Panc1 (cell line): ENCODE results near the gene TMEM242. TPM values are rescaled to one million over a fixed set of nuclear protein-coding genes. Genes with fewer than 3 reads are reported as not detected.

ENCODE experiments used
- ATAC-seq: fragments of 200-7000 bp; cut with Tn5 transposase; 2 replicates; pipeline ENCODE4 v1.9.1; 2020; ENCODE audit warnings: mild to moderate bottlenecking, moderate library complexity
- BruUV-seq: library from RNA; stranded (reverse); fragments of 400-500 nt; replicated peaks from 2 replicates; lab custom pipeline; 2021; lab: Mats Ljungman, UMichigan
- CTCF ChIA-PET: fragments of 300-600 bp; sonication (Branson Sonifier 250); formaldehyde crosslinking; loops from one replicate; lab custom pipeline; 2022; ENCODE audit warnings: antibody characterized with exemption; lab: Charles Lee
- POLR2A ChIA-PET: fragments of 300-600 bp; sonication (Branson Sonifier 250); formaldehyde crosslinking; loops from one replicate; lab custom pipeline; 2022; ENCODE audit warnings: antibody characterized with exemption; lab: Charles Lee
- DNase-seq: peaks from one replicate; pipeline ENCODE4 v3.0.0-alpha.2; 2010; ENCODE audit warnings: low read depth, low spot score
- H3K27ac ChIP-seq: 2 replicates; pipeline ENCODE4 v1.5.1; 2011; ENCODE audit warnings: mild to moderate bottlenecking, low read length, inconsistent platforms
- H3K27me3 ChIP-seq: fragments of 200-500 bp; sonication (Bioruptor generic); 2 replicates; pipeline ENCODE4 v1.6.0; 2014; ENCODE audit warnings: low read length, inconsistent platforms; ENCODE audit not compliant: control insufficient read depth, insufficient read depth
- H3K36me3 ChIP-seq: fragments of 200-500 bp; sonication (Bioruptor generic); 2 replicates; pipeline ENCODE4 v1.5.1; 2014; ENCODE audit warnings: inconsistent platforms, mild to moderate bottlenecking, low read length, moderate library complexity; ENCODE audit not compliant: control insufficient read depth, insufficient read depth
- H3K4me1 ChIP-seq: 2 replicates; pipeline ENCODE4 v1.5.1; 2011; ENCODE audit warnings: inconsistent platforms, mild to moderate bottlenecking, low read length, moderate library complexity; ENCODE audit not compliant: control insufficient read depth, insufficient read depth
- H3K4me3 ChIP-seq, 2 experiments: 2 replicates each; pipeline ENCODE4 v1.5.1; 2011 to 2012; ENCODE audit warnings: low read depth in 2 of 2, low read length in 2 of 2, mild to moderate bottlenecking in 2 of 2, inconsistent platforms in 1 of 2, moderate library complexity in 1 of 2
- H3K9me3 ChIP-seq: fragments of 200-500 bp; sonication (Bioruptor generic); 2 replicates; pipeline ENCODE4 v1.5.1; 2014; ENCODE audit warnings: low read depth, mild to moderate bottlenecking, inconsistent platforms, low read length, moderate library complexity; ENCODE audit not compliant: control insufficient read depth, insufficient read depth
- CTCF ChIP-seq: fragments of 450-650 bp; IDR thresholded peaks from 2 replicates; pipeline ENCODE4 v1.5.1; 2017; ENCODE audit warnings: mild to moderate bottlenecking
- POLR2AphosphoS5 ChIP-seq: IDR thresholded peaks from 2 replicates; pipeline ENCODE4 v1.6.1; 2012; ENCODE audit warnings: mild to moderate bottlenecking, low read depth, low read length, moderate library complexity
- REST ChIP-seq, 2 experiments: IDR thresholded peaks; 2 replicates each; pipeline ENCODE4 v1.6.1; 2011 to 2012; ENCODE audit warnings: low read depth in 2 of 2, control low read depth in 1 of 2, low read length in 1 of 2, mild to moderate bottlenecking in 1 of 2, moderate library complexity in 1 of 2; ENCODE audit not compliant: insufficient read depth in 1 of 2
- SIN3A ChIP-seq: IDR thresholded peaks from 2 replicates; pipeline ENCODE4 v1.6.1; 2012; ENCODE audit warnings: low read depth, mild to moderate bottlenecking, low read length, moderate library complexity, borderline replicate concordance; ENCODE audit not compliant: insufficient read depth
- TCF7L2 ChIP-seq: IDR thresholded peaks from 2 replicates; pipeline ENCODE4 v1.6.1; 2011; ENCODE audit warnings: mild to moderate bottlenecking, low read depth, low read length, inconsistent platforms
- in situ Hi-C: cut with HindIII; loops from 2 replicates; pipeline ENCODE4 v1.10.0; 2016; ENCODE audit warnings: low sequenced_read_pairs, low pct_unique_long_range_greater_than_20kb
- intact Hi-C: fragments of 100-400 bp; cut with micrococcal nuclease; formaldehyde crosslinking; loops from one replicate; pipeline ENCODE4 v1.10.0; 2022; ENCODE audit not compliant: unreplicated experiment
- total RNA-seq: library from RNA; stranded (reverse); gene quantifications from one replicate; pipeline ENCODE4 v1.2.1, GENCODE V29; 2021; ENCODE audit not compliant: unreplicated experiment

The TMEM242 gene
- total RNA-seq, 1 experiment from 2014 or later: 6.8 TPM

- Histone ChIP-seq H3K27me3 (peaks cover 7% of the 10 kb centered on the region), H3K27ac (no peak overlapping the region), H3K4me1 (no peaks in the 10 kb centered on the region), H3K4me3 (no peak overlapping the region), H3K9me3 (no peaks in the 10 kb centered on the region), H3K36me3 (no peaks in the 10 kb centered on the region)
- intact Hi-C loops: no loop called here
- TF ChIP-seq POLR2AphosphoS5 (no peak), REST (IDR thresholded peaks at IDR 0.05; ENCODE audit: insufficient read depth in 1 of 2, low read depth in 2 of 2, low read length in 1 of 2) (no peak), TCF7L2 (no peak), SIN3A (no peak), CTCF (no peak)
- BruUV-seq: no TSS peak
- ChIA-PET CTCF (no interaction called here), POLR2A (no interaction called here)
- no peak for DNase-seq
- no peak for ATAC-seq
- in situ Hi-C loops: no loop called here
Measured at GRCh38 chr6:157253017-157253416, 70.3 kb downstream of the TMEM242 start.

- no peak for TF ChIP-seq SIN3A
- no peak for TF ChIP-seq TCF7L2
- TF ChIP-seq CTCF: no peak
- TF ChIP-seq POLR2AphosphoS5: no peak
- TF ChIP-seq REST (IDR thresholded peaks at IDR 0.05; ENCODE audit: insufficient read depth in 1 of 2, low read depth in 2 of 2, low read length in 1 of 2): no peak
- Histone ChIP-seq H3K9me3 (no peaks in the 10 kb centered on the region), H3K27me3 (peaks cover 5% of the 10 kb centered on the region), H3K4me1 (no peaks in the 10 kb centered on the region), H3K36me3 (no peaks in the 10 kb centered on the region), H3K27ac (no peak overlapping the region), H3K4me3 (no peak overlapping the region)
- ATAC-seq: no peak
- ChIA-PET POLR2A (interaction anchor here (0.6 kb wide), 1 partner anchor 60 kb away, joined by 3 read pairs; no protein-coding TSS in a partner anchor), CTCF (no interaction called here)
- no TSS peak for BruUV-seq
- intact Hi-C loops (no loop called here), in situ Hi-C loops (no loop called here)
- DNase-seq: no peak
Measured at GRCh38 chr6:157251586-157252247, 71.6 kb downstream of the TMEM242 start.
